HepG2 (cell line): ENCODE results near the gene DPM2. TPM values are rescaled to one million over a fixed set of nuclear protein-coding genes. Genes with fewer than 3 reads are reported as not detected.

ENCODE experiments used
- ATF2 ChIP-seq: sonication (generic); formaldehyde crosslinking; IDR thresholded peaks from 2 replicates; pipeline ENCODE4 v1.4.0; 2020; ENCODE audit warnings: missing genetic modification reagents
- CC2D1A ChIP-seq: sonication (generic); formaldehyde crosslinking; IDR thresholded peaks from 2 replicates; pipeline ENCODE4 v1.8.1; 2023; ENCODE audit warnings: mild to moderate bottlenecking, missing genetic modification reagents
- CSRNP2 ChIP-seq: sonication (generic); formaldehyde crosslinking; conservative IDR thresholded peaks from 2 replicates; pipeline ENCODE4 v1.8.0; 2022; ENCODE audit warnings: low read depth, missing genetic modification reagents
- FOXJ3 ChIP-seq: sonication (generic); formaldehyde crosslinking; IDR thresholded peaks from 2 replicates; pipeline ENCODE4 v1.4.0; 2020; ENCODE audit warnings: missing genetic modification reagents, mild to moderate bottlenecking, borderline replicate concordance
- HNRNPK ChIP-seq: fragments of 200-400 bp; formaldehyde crosslinking; IDR thresholded peaks from 2 replicates; pipeline ENCODE4 v1.6.1; 2018; ENCODE audit warnings: low read length, low read depth, moderate library complexity, mild to moderate bottlenecking; ENCODE audit not compliant: poor library complexity, severe bottlenecking
- HNRNPUL1 ChIP-seq: fragments of 200-400 bp; formaldehyde crosslinking; IDR thresholded peaks from 2 replicates; pipeline ENCODE4 v1.6.1; 2017; ENCODE audit warnings: low read depth, mild to moderate bottlenecking, low read length, moderate library complexity
- HOXA7 ChIP-seq: sonication (generic); formaldehyde crosslinking; IDR thresholded peaks from 2 replicates; pipeline ENCODE4 v1.8.1; 2022; ENCODE audit warnings: mild to moderate bottlenecking, missing genetic modification reagents, moderate library complexity
- KAT2B ChIP-seq: fragments of 150-350 bp; IDR thresholded peaks from 2 replicates; pipeline ENCODE4 v1.6.1; 2014; ENCODE audit warnings: low read depth, low read length, borderline replicate concordance
- PATZ1 ChIP-seq: sonication (generic); formaldehyde crosslinking; IDR thresholded peaks from 2 replicates; pipeline ENCODE4 v1.4.0; 2020; ENCODE audit warnings: missing genetic modification reagents
- RORA ChIP-seq: sonication (generic); formaldehyde crosslinking; IDR thresholded peaks from 2 replicates; pipeline ENCODE4 v1.5.0; 2020; ENCODE audit warnings: mild to moderate bottlenecking, missing genetic modification reagents, moderate library complexity
- ZFP36L2 ChIP-seq: sonication (generic); formaldehyde crosslinking; IDR thresholded peaks from 2 replicates; pipeline ENCODE4 v1.4.0; 2020; ENCODE audit warnings: missing genetic modification reagents
- ZFP90 ChIP-seq: sonication (generic); formaldehyde crosslinking; IDR thresholded peaks from 2 replicates; pipeline ENCODE4 v1.8.0; 2022; ENCODE audit warnings: missing genetic modification reagents, mild to moderate bottlenecking, inconsistent platforms, borderline replicate concordance
- ZNF275 ChIP-seq: sonication (generic); formaldehyde crosslinking; IDR thresholded peaks from 2 replicates; pipeline ENCODE4 v1.8.0; 2022; ENCODE audit warnings: missing genetic modification reagents, mild to moderate bottlenecking, inconsistent platforms, borderline replicate concordance
- ZNF619 ChIP-seq: sonication (generic); formaldehyde crosslinking; IDR thresholded peaks from 2 replicates; pipeline ENCODE4 v1.4.0; 2020; ENCODE audit warnings: mild to moderate bottlenecking, missing genetic modification reagents
- ZNF644 ChIP-seq: IDR thresholded peaks from 2 replicates; pipeline ENCODE4 v1.6.1; 2016; ENCODE audit warnings: low read depth
- ZNF670 ChIP-seq: sonication (generic); formaldehyde crosslinking; IDR thresholded peaks from 2 replicates; pipeline ENCODE4 v1.8.0; 2022; ENCODE audit warnings: mild to moderate bottlenecking, missing genetic modification reagents, borderline replicate concordance
- ZNF816 ChIP-seq: sonication (generic); formaldehyde crosslinking; IDR thresholded peaks from 2 replicates; pipeline ENCODE4 v1.8.0; 2022; ENCODE audit warnings: missing genetic modification reagents, mild to moderate bottlenecking, borderline replicate concordance
- polyA plus RNA-seq, 8 experiments: library from polyadenylated mRNA; depleted of rRNA in 3 of 8; stranded (reverse) in 7 of 8; unstranded in 1 of 8; fragments of >200 nt; fragmentation: Illumina TruSeq in 4 of 8; extraction: Trizol in 4 of 8; gene quantifications; 2 replicates each; pipeline versions ENCODE4 v1.2.1 to v1.2.3, GENCODE V29; 2011 to 2016; ENCODE audit warnings: low read depth in 4 of 8, missing spikeins in 1 of 8, mixed read lengths in 1 of 8; ENCODE audit not compliant: insufficient read depth in 1 of 8
- total RNA-seq, 5 experiments: library from RNA; depleted of rRNA; stranded (reverse); fragments of >200 nt; fragmentation: Illumina TruSeq; extraction: Trizol; gene quantifications; 2 replicates each; pipeline ENCODE4 v1.2.3, GENCODE V29; 2016; ENCODE audit warnings: low read depth in 1 of 5
- TF ChIP-seq, protein P1 (sequence below): sonication (generic); formaldehyde crosslinking; IDR thresholded peaks from 2 replicates; pipeline ENCODE4 v1.8.0; 2022; ENCODE audit warnings: mild to moderate bottlenecking, missing genetic modification reagents, moderate library complexity
- TF ChIP-seq, protein P2 (sequence below): sonication (generic); formaldehyde crosslinking; IDR thresholded peaks from 2 replicates; pipeline ENCODE4 v1.4.0; 2020; ENCODE audit warnings: missing genetic modification reagents, borderline replicate concordance

Gene DPM2
- total and polyA plus RNA-seq, 2 of the 13 experiments (the other 11 are each of a cell fraction or from before 2014, with no cell fraction given) = 24.8 to 35.3 TPM

GRCh38 chr9:127897193-127897692, 40.4 kb downstream of the DPM2 start (continued):
- TF ChIP-seq CSRNP2 = no peak
- TF ChIP-seq, protein P1, sequence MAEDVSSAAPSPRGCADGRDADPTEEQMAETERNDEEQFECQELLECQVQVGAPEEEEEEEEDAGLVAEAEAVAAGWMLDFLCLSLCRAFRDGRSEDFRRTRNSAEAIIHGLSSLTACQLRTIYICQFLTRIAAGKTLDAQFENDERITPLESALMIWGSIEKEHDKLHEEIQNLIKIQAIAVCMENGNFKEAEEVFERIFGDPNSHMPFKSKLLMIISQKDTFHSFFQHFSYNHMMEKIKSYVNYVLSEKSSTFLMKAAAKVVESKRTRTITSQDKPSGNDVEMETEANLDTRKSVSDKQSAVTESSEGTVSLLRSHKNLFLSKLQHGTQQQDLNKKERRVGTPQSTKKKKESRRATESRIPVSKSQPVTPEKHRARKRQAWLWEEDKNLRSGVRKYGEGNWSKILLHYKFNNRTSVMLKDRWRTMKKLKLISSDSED (CRISPR knock-in tag) = no peak
- TF ChIP-seq, protein P2, sequence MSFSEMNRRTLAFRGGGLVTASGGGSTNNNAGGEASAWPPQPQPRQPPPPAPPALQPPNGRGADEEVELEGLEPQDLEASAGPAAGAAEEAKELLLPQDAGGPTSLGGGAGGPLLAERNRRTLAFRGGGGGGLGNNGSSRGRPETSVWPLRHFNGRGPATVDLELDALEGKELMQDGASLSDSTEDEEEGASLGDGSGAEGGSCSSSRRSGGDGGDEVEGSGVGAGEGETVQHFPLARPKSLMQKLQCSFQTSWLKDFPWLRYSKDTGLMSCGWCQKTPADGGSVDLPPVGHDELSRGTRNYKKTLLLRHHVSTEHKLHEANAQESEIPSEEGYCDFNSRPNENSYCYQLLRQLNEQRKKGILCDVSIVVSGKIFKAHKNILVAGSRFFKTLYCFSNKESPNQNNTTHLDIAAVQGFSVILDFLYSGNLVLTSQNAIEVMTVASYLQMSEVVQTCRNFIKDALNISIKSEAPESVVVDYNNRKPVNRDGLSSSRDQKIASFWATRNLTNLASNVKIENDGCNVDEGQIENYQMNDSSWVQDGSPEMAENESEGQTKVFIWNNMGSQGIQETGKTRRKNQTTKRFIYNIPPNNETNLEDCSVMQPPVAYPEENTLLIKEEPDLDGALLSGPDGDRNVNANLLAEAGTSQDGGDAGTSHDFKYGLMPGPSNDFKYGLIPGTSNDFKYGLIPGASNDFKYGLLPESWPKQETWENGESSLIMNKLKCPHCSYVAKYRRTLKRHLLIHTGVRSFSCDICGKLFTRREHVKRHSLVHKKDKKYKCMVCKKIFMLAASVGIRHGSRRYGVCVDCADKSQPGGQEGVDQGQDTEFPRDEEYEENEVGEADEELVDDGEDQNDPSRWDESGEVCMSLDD (CRISPR knock-in tag) = peak; percentile 79; the same call in 1 of the 2 replicates
- no peak for TF ChIP-seq ZNF816 (CRISPR knock-in tag)
- TF ChIP-seq ZNF619 (CRISPR knock-in tag) = no peak
- TF ChIP-seq KAT2B = no peak
- TF ChIP-seq HNRNPK = no peak
- no peak for TF ChIP-seq ZNF670 (CRISPR knock-in tag)
- no peak for TF ChIP-seq ZNF644 (CRISPR knock-in tag)
- TF ChIP-seq RORA = no peak
- TF ChIP-seq CC2D1A (CRISPR knock-in tag) = no peak
- TF ChIP-seq ZFP90 (CRISPR knock-in tag) = no peak
- TF ChIP-seq ATF2 = peak; percentile 49
- no peak for TF ChIP-seq HOXA7 (CRISPR knock-in tag)
- TF ChIP-seq ZNF275 = no peak
- TF ChIP-seq ZFP36L2 = no peak
- no peak for TF ChIP-seq FOXJ3
- TF ChIP-seq HNRNPUL1 = no peak
- peak; percentile 96 for TF ChIP-seq PATZ1
